H1 (cell line): ENCODE measurements around the gene RNF166. TPM values are rescaled to one million over a fixed set of nuclear protein-coding genes. Genes with fewer than 3 reads are reported as not detected.

Experiments used
- CTCF ChIA-PET: fragments of 300-600 bp; sonication (Branson Sonifier 250); formaldehyde crosslinking; loops from one replicate; lab custom pipeline; 2021; ENCODE audit not compliant: partially characterized antibody; lab: Charles Lee
- POLR2A ChIA-PET: fragments of 300-600 bp; sonication (Branson Sonifier 250); formaldehyde crosslinking; loops from one replicate; lab custom pipeline; 2021; ENCODE audit warnings: inconsistent platforms; ENCODE audit not compliant: partially characterized antibody; lab: Charles Lee
- DNase-seq, 2 experiments: peaks; one replicate each; pipeline versions ENCODE4 v3.0.0 to v3.0.0-alpha.2; 2010 to 2022; ENCODE audit warnings: low spot score in 2 of 2, low read depth in 1 of 2, mixed read lengths in 1 of 2
- FAIRE-seq: peaks from 2 replicates; lab custom pipeline; 2011; peaks lifted over from hg19 to GRCh38; lab: Jason Lieb, UNC
- H2AFZ ChIP-seq: 2 replicates; pipeline ENCODE4 v1.8.1; 2012; ENCODE audit warnings: low read length, inconsistent platforms
- H2AK5ac ChIP-seq: 2 replicates; pipeline ENCODE4 v1.6.1; 2013; ENCODE audit warnings: low read depth, low read length
- H2BK120ac ChIP-seq: replicated peaks from 2 replicates; pipeline ENCODE3; 2013; ENCODE audit warnings: low read depth, low read length, inconsistent platforms
- H2BK12ac ChIP-seq: 2 replicates; pipeline ENCODE4 v1.6.1; 2013; ENCODE audit warnings: low read depth, low read length
- H2BK15ac ChIP-seq: 2 replicates; pipeline ENCODE4 v1.6.1; 2013; ENCODE audit warnings: low read length
- H2BK20ac ChIP-seq: 2 replicates; pipeline ENCODE4 v1.6.1; 2013; ENCODE audit warnings: low read length
- H2BK5ac ChIP-seq: 2 replicates; pipeline ENCODE4 v1.6.1; 2013; ENCODE audit warnings: low read depth, low read length
- H3K14ac ChIP-seq: 2 replicates; pipeline ENCODE4 v1.6.1; 2013; ENCODE audit warnings: inconsistent platforms; ENCODE audit not compliant: insufficient read length
- H3K18ac ChIP-seq: 2 replicates; pipeline ENCODE4 v1.6.1; 2013; ENCODE audit warnings: low read length; ENCODE audit errors: extremely low read depth
- H3K23ac ChIP-seq: 2 replicates; pipeline ENCODE4 v1.6.1; 2013; ENCODE audit warnings: inconsistent platforms; ENCODE audit not compliant: insufficient read length
- H3K23me2 ChIP-seq: 2 replicates; pipeline ENCODE4 v1.6.1; 2013; ENCODE audit warnings: low read depth, low read length
- H3K27ac ChIP-seq: 2 replicates; pipeline ENCODE4 v1.6.1; 2011; ENCODE audit warnings: low read depth, low read length, inconsistent platforms
- H3K27me3 ChIP-seq, 4 experiments: replicated peaks in 1 of 4; 1 replicate in 1 of 4; 2 replicates in 3 of 4; pipeline versions ENCODE4 v1.6.1 to v1.8.1; 2011 to 2013; ENCODE audit warnings: low read length in 3 of 4, mild to moderate bottlenecking in 3 of 4, inconsistent platforms in 2 of 4, mixed read lengths in 2 of 4, moderate library complexity in 1 of 4; ENCODE audit not compliant: control insufficient read depth in 3 of 4, insufficient read depth in 3 of 4; ENCODE audit errors: extremely low read depth in 1 of 4
- H3K36me3 ChIP-seq, 4 experiments: 2 replicates each; pipeline versions ENCODE4 v1.6.1 to v1.8.1; 2011 to 2013; ENCODE audit warnings: mild to moderate bottlenecking in 4 of 4, low read length in 3 of 4, moderate library complexity in 2 of 4, control low read depth in 1 of 4, inconsistent platforms in 1 of 4; ENCODE audit not compliant: insufficient read depth in 4 of 4, control insufficient read depth in 2 of 4
- H3K4ac ChIP-seq: replicated peaks from 2 replicates; pipeline ENCODE3; 2013; ENCODE audit warnings: low read length, low read depth, mixed read lengths, inconsistent platforms; ENCODE audit not compliant: insufficient read length
- H3K4me1 ChIP-seq, 4 experiments: replicated peaks in 1 of 4; 1 replicate in 1 of 4; 2 replicates in 3 of 4; pipeline versions ENCODE4 v1.6.1 to v1.8.1; 2011 to 2013; ENCODE audit warnings: low read length in 3 of 4, inconsistent platforms in 2 of 4, mixed read lengths in 1 of 4; ENCODE audit not compliant: insufficient read depth in 4 of 4, control insufficient read depth in 3 of 4
- H3K4me2 ChIP-seq, 2 experiments: 2 replicates each; pipeline versions ENCODE4 v1.6.1 to v1.8.1; 2011 to 2013; ENCODE audit warnings: low read depth in 2 of 2, low read length in 2 of 2, control low read depth in 1 of 2, inconsistent platforms in 1 of 2, mild to moderate bottlenecking in 1 of 2; ENCODE audit not compliant: insufficient read depth in 1 of 2
- H3K4me3 ChIP-seq, 4 experiments: fragments of 200-600, 300-600 bp in 1 of 4; sonication (generic), shearing (Covaris generic), sonication (Bioruptor Twin) in 1 of 4; 2 replicates each; pipeline versions ENCODE4 v1.5.1 to v1.8.1; 2011 to 2016; ENCODE audit warnings: low read length in 4 of 4, low read depth in 3 of 4, control low read depth in 2 of 4, inconsistent platforms in 2 of 4, mild to moderate bottlenecking in 2 of 4, mixed read lengths in 1 of 4, moderate library complexity in 1 of 4; ENCODE audit not compliant: insufficient read depth in 2 of 4; ENCODE audit errors: extremely low read depth in 1 of 4
- H3K56ac ChIP-seq: replicated peaks from 2 replicates; pipeline ENCODE3; 2013; ENCODE audit warnings: low read depth, mild to moderate bottlenecking, mixed read lengths, low read length, inconsistent platforms; ENCODE audit not compliant: insufficient read length
- H3K79me1 ChIP-seq: 2 replicates; pipeline ENCODE4 v1.6.1; 2013; ENCODE audit warnings: low read depth, low read length, control low read depth
- H3K79me2 ChIP-seq, 2 experiments: 2 replicates each; pipeline versions ENCODE4 v1.6.1 to v1.8.1; 2012 to 2013; ENCODE audit warnings: low read length in 2 of 2, mild to moderate bottlenecking in 2 of 2, inconsistent platforms in 1 of 2; ENCODE audit not compliant: insufficient read depth in 2 of 2, control insufficient read depth in 1 of 2
- H3K9ac ChIP-seq, 4 experiments: replicated peaks in 1 of 4; 1 replicate in 1 of 4; 2 replicates in 3 of 4; pipeline versions ENCODE4 v1.6.1 to v1.8.1; 2011 to 2013; ENCODE audit warnings: low read depth in 3 of 4, low read length in 3 of 4, control low read depth in 2 of 4, mild to moderate bottlenecking in 2 of 4, moderate library complexity in 2 of 4, inconsistent platforms in 1 of 4; ENCODE audit errors: extremely low read depth in 1 of 4
- H3K9me3 ChIP-seq, 2 experiments: 2 replicates each; pipeline versions ENCODE4 v1.6.1 to v1.8.1; 2012 to 2013; ENCODE audit warnings: mild to moderate bottlenecking in 2 of 2, moderate library complexity in 2 of 2, control low read depth in 1 of 2, inconsistent platforms in 1 of 2, low read depth in 1 of 2, low read length in 1 of 2, mixed read lengths in 1 of 2; ENCODE audit not compliant: insufficient read depth in 2 of 2
- H4K20me1 ChIP-seq, 2 experiments: replicated peaks in 1 of 2; 2 replicates each; pipeline versions ENCODE3 to v1.8.1; 2011 to 2013; ENCODE audit warnings: inconsistent platforms in 2 of 2, low read length in 2 of 2, mild to moderate bottlenecking in 1 of 2; ENCODE audit not compliant: insufficient read depth in 2 of 2, control insufficient read depth in 1 of 2
- H4K5ac ChIP-seq: 2 replicates; pipeline ENCODE4 v1.6.1; 2013; ENCODE audit warnings: low read length, low read depth, mixed read lengths, inconsistent platforms; ENCODE audit not compliant: insufficient read length
- H4K8ac ChIP-seq: 2 replicates; pipeline ENCODE4 v1.8.0; 2013; ENCODE audit warnings: mild to moderate bottlenecking, moderate library complexity, low read length, inconsistent platforms; ENCODE audit not compliant: insufficient read depth; ENCODE audit errors: extremely low read depth
- H4K91ac ChIP-seq: replicated peaks from 2 replicates; pipeline ENCODE3; 2013; ENCODE audit warnings: low read length, mixed read lengths, inconsistent platforms; ENCODE audit not compliant: insufficient read length
- BCL11A ChIP-seq, 2 experiments: IDR thresholded peaks; one replicate each; pipeline ENCODE4 v1.6.1; 2011; ENCODE audit warnings: low read depth in 2 of 2, low read length in 2 of 2, mild to moderate bottlenecking in 2 of 2
- CHD1 ChIP-seq: IDR thresholded peaks from 2 replicates; pipeline ENCODE4 v1.6.1; 2012; ENCODE audit warnings: low read depth, low read length, improper control_type of control experiment
- CHD2 ChIP-seq: IDR thresholded peaks from 2 replicates; pipeline ENCODE4 v1.6.1; 2012; ENCODE audit warnings: low read length, improper control_type of control experiment
- E2F6 ChIP-seq: IDR thresholded peaks from 2 replicates; pipeline ENCODE4 v1.6.1; 2012; ENCODE audit warnings: inconsistent platforms
- JUN ChIP-seq: IDR thresholded peaks from 2 replicates; pipeline ENCODE4 v1.6.1; 2011; ENCODE audit warnings: low read depth, mild to moderate bottlenecking, improper control_type of control experiment, low read length
- PHF8 ChIP-seq: fragments of 200-600 bp; sonication (generic); conservative IDR thresholded peaks from 2 replicates; pipeline ENCODE4 v1.7.1; 2012; ENCODE audit warnings: low read depth, mild to moderate bottlenecking, inconsistent platforms, low read length, moderate library complexity
- RFX5 ChIP-seq: IDR thresholded peaks from 2 replicates; pipeline ENCODE4 v1.6.1; 2011; ENCODE audit warnings: low read depth, low read length, improper control_type of control experiment, borderline replicate concordance
- RXRA ChIP-seq: IDR thresholded peaks from 2 replicates; pipeline ENCODE4 v1.6.1; 2011; ENCODE audit warnings: low read depth, mild to moderate bottlenecking, low read length, moderate library complexity; ENCODE audit not compliant: insufficient read depth
- SP1 ChIP-seq: IDR thresholded peaks from 2 replicates; pipeline ENCODE4 v1.6.1; 2011; ENCODE audit warnings: low read depth, low read length
- SP4 ChIP-seq: IDR thresholded peaks from 2 replicates; pipeline ENCODE4 v1.6.1; 2012; ENCODE audit warnings: low read length, inconsistent platforms
- SUZ12 ChIP-seq: fragments of 200-600 bp; sonication (generic); IDR thresholded peaks from 2 replicates; pipeline ENCODE4 v1.6.1; 2012; ENCODE audit warnings: mild to moderate bottlenecking, inconsistent platforms, low read length, moderate library complexity, mixed read lengths
- TCF12 ChIP-seq: IDR thresholded peaks from 2 replicates; pipeline ENCODE4 v1.6.1; 2011; ENCODE audit warnings: low read depth, mild to moderate bottlenecking, low read length
- TEAD4 ChIP-seq: IDR thresholded peaks from 2 replicates; pipeline ENCODE4 v1.6.1; 2012; ENCODE audit warnings: low read depth, low read length, inconsistent platforms, mixed read lengths
- WGBS, 2 experiments: shearing (Covaris generic) in 1 of 2; methylation state at CpG; one replicate each; pipeline versions ENCODE4 v1.1.6 to v1.1.7; 2013 to 2015; ENCODE audit warnings: low lambda C conversion rate in 2 of 2, mixed read lengths in 2 of 2, inconsistent platforms in 1 of 2, low coverage in 1 of 2, missing lambda C conversion rate in 1 of 2; ENCODE audit not compliant: insufficient replicate concordance in 2 of 2, insufficient coverage in 1 of 2, insufficient read length in 1 of 2; ENCODE audit errors: extremely low coverage in 1 of 2, missing lambda C conversion rate in 1 of 2; 5-methylcytosine and 5-hydroxymethylcytosine counted together
- polyA plus RNA-seq, 7 experiments: library from polyadenylated mRNA; depleted of rRNA in 3 of 7; stranded (reverse) in 5 of 7; unstranded in 2 of 7; fragments of >200 nt in 5 of 7; fragments of 200-250 nt in 2 of 7; gene quantifications; 1 replicate in 5 of 7; 2 replicates in 1 of 7; 4 replicates in 1 of 7; pipeline versions ENCODE4 v1.2.1 to v1.2.3, GENCODE V29; 2011 to 2013; ENCODE audit warnings: missing spikeins in 2 of 7, mixed read lengths in 2 of 7
- total RNA-seq: library from RNA; stranded (reverse); fragmentation: NEBNext Ultra II Directional; extraction: Animal tissue kit (Norgen Biotek cat#: 25700); gene quantifications from 2 replicates; pipeline ENCODE4 v1.2.1, GENCODE V29; 2021

RNF166 gene
- total and polyA plus RNA-seq, 2 of the 8 experiments (the other 6 are each of a cell fraction or from before 2014, with no cell fraction given) = 29.8 to 31.2 TPM

GRCh38 chr16:88705076-88705684 lies 1.0 kb downstream of the RNF166 start:
- Histone ChIP-seq H4K5ac (no peak overlapping the region), H3K4me1 (peaks cover 0 to 6% (median 3%) of the 10 kb centered on the region in 4 experiments; a peak in 4 of 7 replicates), H3K36me3 (peaks cover 0 to 3% (median 0%) of the 10 kb centered on the region in 4 experiments; a peak in 1 of 8 replicates), H3K4ac (no peak overlapping the region), H3K27me3 (no peaks in the 10 kb centered on the region), H3K9ac (peak overlapping the region in 3 of 4 experiments; percentile 42 to 94 (median 55); a peak in 3 of 7 replicates), H4K8ac (peak overlapping the region; percentile 72; the same call in 1 of the 2 replicates), H2BK12ac (no peak overlapping the region), H2BK20ac (no peak overlapping the region), H2AFZ (no peak overlapping the region), H2BK15ac (no peak overlapping the region), H3K9me3 (no peaks in the 10 kb centered on the region), H3K56ac (no peak overlapping the region), H2BK120ac (no peak overlapping the region), H3K23me2 (peaks cover 15% of the 10 kb centered on the region; the same call in 1 of the 2 replicates), H2BK5ac (no peak overlapping the region), H2AK5ac (no peak overlapping the region), H3K79me1 (peaks cover 12% of the 10 kb centered on the region), H4K91ac (no peak overlapping the region), H3K18ac (no peak overlapping the region), H3K4me2 (peak overlapping the region; percentile 69 to 98), H3K79me2 (peaks cover 0 to 39% of the 10 kb centered on the region in 2 experiments; a peak in 2 of 4 replicates), H3K14ac (no peak overlapping the region), H3K4me3 (peak overlapping the region; percentile 86 to 100 (median 92)), H3K23ac (no peak overlapping the region), H3K27ac (no peak overlapping the region), H4K20me1 (peaks cover 1 to 4% of the 10 kb centered on the region in 2 experiments)
- DNase-seq = no peak
- ChIA-PET POLR2A (interaction anchor here (0.8 to 2.3 kb wide), 4 partner anchors 10 to 96 kb away, joined by 3 to 8 read pairs (median 6); partner anchors contain the start of gene SNAI3), CTCF (interaction anchor here (0.6 to 3.3 kb wide), 11 partner anchors 10 to 996 kb away, joined by 3 to 14 read pairs (median 3); no protein-coding TSS in a partner anchor)
- WGBS, 2 experiments = 69% methylated on average over 9 of the region's 9 CpGs; no CpG with 5 or more reads in 1 of the 2 experiments
- no peak for FAIRE-seq
- TF ChIP-seq TCF12 = no peak
- no peak for TF ChIP-seq E2F6
- no peak for TF ChIP-seq RXRA
- TF ChIP-seq BCL11A (IDR thresholded peaks at IDR 0.05; ENCODE audit: low read depth in 2 of 2, low read length in 2 of 2) = no peak
- no peak for TF ChIP-seq TEAD4
- TF ChIP-seq CHD1 = no peak
- no peak for TF ChIP-seq JUN
- TF ChIP-seq CHD2 = no peak
- no peak for TF ChIP-seq SP1
- no peak for TF ChIP-seq SUZ12
- no peak for TF ChIP-seq RFX5
- TF ChIP-seq PHF8 = no peak
- no peak for TF ChIP-seq SP4
